RWPE1 (cell line): ENCODE data around the gene GPX3.

Experiments used
- CTCF ChIA-PET: fragments of 350-600 bp; sonication (Branson Sonifier 250); formaldehyde crosslinking; extraction: SDS; loops from one replicate; lab custom pipeline; 2021; lab: Yijun Ruan, JAX
- POLR2A ChIA-PET: fragments of 400-600 bp; formaldehyde crosslinking; extraction: SDS; loops from one replicate; lab custom pipeline; 2020; ENCODE audit warnings: antibody characterized with exemption; ENCODE audit not compliant: low non-redundant PET; lab: Yijun Ruan, JAX
- DNase-seq: peaks from one replicate; pipeline ENCODE4 v3.0.0; 2012; ENCODE audit warnings: low spot score
- H3K27ac ChIP-seq: fragments of 450-650 bp; 2 replicates; pipeline ENCODE4 v1.5.1; 2017
- CTCF ChIP-seq: fragments of 450-650 bp; conservative IDR thresholded peaks from 2 replicates; pipeline ENCODE4 v1.5.1; 2017; ENCODE audit warnings: low read depth, mild to moderate bottlenecking

The GPX3 gene

GRCh38 chr5:151020304-151021110 is at the start of gene GPX3:
TSS of gene GPX3 (plus strand) at chr5:151020591. CDS start at chr5:151020655, 64 bp downstream.
- CTCF ChIA-PET = interaction anchor here (1.4 kb wide), 1 partner anchor 31 kb away, joined by 4 read pairs; no protein-coding TSS in a partner anchor
- DNase-seq = no peak

GRCh38 chr5:150978590-150978989 is 41.8 kb upstream of the GPX3 start:
- no peak overlapping the region for H3K27ac ChIP-seq
- DNase-seq = no peak
- ChIA-PET POLR2A (no interaction called here), CTCF (no interaction called here)
- TF ChIP-seq CTCF = no peak

More at GRCh38 chr5:151020304-151021110, at the start of gene GPX3:
- H3K27ac ChIP-seq = no peak within 1 kb of the TSS
- TF ChIP-seq CTCF = no peak
- POLR2A ChIA-PET = no interaction called here

- no peak for DNase-seq
- no peak overlapping the region for H3K27ac ChIP-seq
- ChIA-PET POLR2A (no interaction called here), CTCF (no interaction called here)
- no peak for TF ChIP-seq CTCF
Observed at GRCh38 chr5:150987746-150988145, 32.6 kb upstream of the GPX3 start.

- DNase-seq = no peak
- TF ChIP-seq CTCF = no peak
- CTCF ChIA-PET = interaction anchor here (0.6 to 1.1 kb wide), 3 partner anchors 143 to 231 kb away, joined by 3 to 5 read pairs (median 3); no protein-coding TSS in a partner anchor
- no peak overlapping the region for H3K27ac ChIP-seq
- POLR2A ChIA-PET = no interaction called here
Observed at GRCh38 chr5:150989695-150990094, 30.7 kb upstream of the GPX3 start.

GRCh38 chr5:150992705-150993104 is 27.7 kb upstream of the GPX3 start:
- TF ChIP-seq CTCF = no peak
- no peak overlapping the region for H3K27ac ChIP-seq
- CTCF ChIA-PET = no interaction called here
- POLR2A ChIA-PET = no interaction called here
- DNase-seq = no peak

DNA sequence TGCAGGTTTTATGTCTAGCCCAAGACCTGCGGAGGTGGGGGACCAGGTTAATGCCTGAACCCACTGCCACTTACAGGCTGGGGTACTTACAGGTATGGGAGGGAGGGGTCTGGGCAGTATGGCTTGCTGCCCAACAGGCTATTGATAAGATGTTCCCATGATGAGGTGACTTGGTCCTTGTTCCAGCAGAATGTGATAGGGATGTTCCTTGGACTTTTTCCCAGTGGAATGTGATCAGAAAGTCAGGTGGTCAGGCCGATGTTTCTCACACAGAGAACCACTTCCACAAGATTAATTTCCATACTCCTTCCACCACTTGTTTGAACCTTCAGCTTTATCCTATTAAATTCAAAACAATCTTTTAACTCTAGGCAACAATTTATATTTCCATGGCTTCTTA is 27.0 kb upstream of the GPX3 start:
- TF ChIP-seq CTCF = no peak
- ChIA-PET CTCF (no interaction called here), POLR2A (no interaction called here)

More for the DNA sequence above, 27.0 kb upstream of the GPX3 start:
- no peak for DNase-seq
- H3K27ac ChIP-seq = no peak overlapping the region
